GM23338 (cell line): ENCODE results near the gene FRMD4A. TPM values are rescaled to one million over a fixed set of nuclear protein-coding genes. Genes with fewer than 3 reads are reported as not detected.

Experiments
- ATAC-seq: fragments of 200-7000 bp; cut with Tn5 transposase; 3 replicates; pipeline ENCODE4 v1.9.1; 2020
- DNase-seq: peaks from one replicate; pipeline ENCODE4 v3.0.0-alpha.2; 2015; ENCODE audit warnings: low spot score
- H2AFZ ChIP-seq: fragments of 200-600 bp; sonication (generic); 2 replicates; pipeline ENCODE4 v1.8.0; 2016; ENCODE audit warnings: antibody characterized with exemption, mild to moderate bottlenecking, moderate library complexity
- H3F3A ChIP-seq: fragments of 200-600 bp; sonication (generic); replicated peaks from 2 replicates; pipeline ENCODE4 v1.8.0; 2017; ENCODE audit warnings: antibody characterized with exemption, mixed run types, low read depth
- H3K27ac ChIP-seq: fragments of 200-600 bp; sonication (generic); 2 replicates; pipeline ENCODE4 v1.6.1; 2016; ENCODE audit warnings: low read depth
- H3K27me3 ChIP-seq: fragments of 200-600 bp; sonication (generic); 2 replicates; pipeline ENCODE4 v1.8.0; 2016; ENCODE audit warnings: mild to moderate bottlenecking, mixed run types, moderate library complexity; ENCODE audit not compliant: insufficient read depth
- H3K36me3 ChIP-seq: fragments of 200-600 bp; sonication (generic); 2 replicates; pipeline ENCODE4 v1.8.0; 2016; ENCODE audit warnings: mild to moderate bottlenecking; ENCODE audit not compliant: insufficient read depth
- H3K4me1 ChIP-seq: fragments of 200-600 bp; sonication (generic); 2 replicates; pipeline ENCODE4 v1.8.0; 2016; ENCODE audit warnings: mild to moderate bottlenecking, moderate library complexity; ENCODE audit not compliant: insufficient read depth
- H3K4me2 ChIP-seq: fragments of 200-600 bp; sonication (generic); 2 replicates; pipeline ENCODE4 v1.7.1; 2017; ENCODE audit warnings: mixed run types
- H3K4me3 ChIP-seq: fragments of 200-600 bp; sonication (generic); 2 replicates; pipeline ENCODE4 v1.6.1; 2016; ENCODE audit warnings: mixed run types
- H3K79me2 ChIP-seq: fragments of 200-600 bp; sonication (generic); replicated peaks from 2 replicates; pipeline ENCODE4 v1.8.0; 2017; ENCODE audit warnings: mild to moderate bottlenecking; ENCODE audit not compliant: insufficient read depth
- H3K9me2 ChIP-seq: fragments of 200-600 bp; sonication (generic); 2 replicates; pipeline ENCODE4 v1.8.0; 2017; ENCODE audit not compliant: insufficient read depth
- H4K20me1 ChIP-seq: fragments of 200-600 bp; sonication (generic); replicated peaks from 2 replicates; pipeline ENCODE4 v1.8.0; 2017; ENCODE audit warnings: mild to moderate bottlenecking; ENCODE audit not compliant: insufficient read depth
- H3K27ac Mint-ChIP-seq: 2 replicates; pipeline ENCODE4 v1.8.0; 2020; ENCODE audit warnings: inconsistent platforms, mild to moderate bottlenecking, moderate library complexity, mixed read lengths
- H3K27me3 Mint-ChIP-seq: 3 replicates; pipeline ENCODE4 v1.8.0; 2022; ENCODE audit warnings: low read depth, mild to moderate bottlenecking, moderate library complexity, mixed read lengths, inconsistent platforms; ENCODE audit not compliant: insufficient read depth, poor library complexity
- H3K36me3 Mint-ChIP-seq: 3 replicates; pipeline ENCODE4 v1.8.0; 2021; ENCODE audit warnings: low read depth, mild to moderate bottlenecking, inconsistent platforms, moderate library complexity, mixed read lengths
- H3K4me1 Mint-ChIP-seq: 3 replicates; pipeline ENCODE4 v1.8.0; 2020; ENCODE audit warnings: mild to moderate bottlenecking, inconsistent platforms, mixed read lengths
- H3K4me3 Mint-ChIP-seq: 3 replicates; pipeline ENCODE4 v1.8.0; 2021; ENCODE audit warnings: moderate library complexity, mild to moderate bottlenecking, inconsistent platforms, mixed read lengths
- H3K9me3 Mint-ChIP-seq: 3 replicates; pipeline ENCODE4 v1.8.0; 2020; ENCODE audit warnings: moderate library complexity, mild to moderate bottlenecking, inconsistent platforms, mixed read lengths
- CREB1 ChIP-seq: fragments of 250-450 bp; sonication (Bioruptor Pico); IDR thresholded peaks from 2 replicates; pipeline ENCODE4 v1.5.0; 2020; ENCODE audit warnings: low read depth, mild to moderate bottlenecking, moderate library complexity
- EZH2 ChIP-seq: fragments of 200-600 bp; sonication (generic); IDR thresholded peaks from one replicate; pipeline ENCODE4 v1.8.0; 2017; ENCODE audit warnings: antibody characterized with exemption, mild to moderate bottlenecking, low read depth; ENCODE audit not compliant: unreplicated experiment
- EZH2phosphoT487 ChIP-seq: fragments of 200-600 bp; sonication (generic); IDR thresholded peaks from one replicate; pipeline ENCODE4 v1.8.1; 2018; ENCODE audit warnings: antibody characterized with exemption; ENCODE audit not compliant: unreplicated experiment
- JUNB ChIP-seq: IDR thresholded peaks from one replicate; pipeline ENCODE4 v1.6.1; 2016; ENCODE audit warnings: antibody characterized with exemption; ENCODE audit not compliant: unreplicated experiment
- POLR2AphosphoS5 ChIP-seq: IDR thresholded peaks from 2 replicates; pipeline ENCODE4 v1.6.1; 2016; ENCODE audit warnings: antibody characterized with exemption, low read depth
- STAT1 ChIP-seq: IDR thresholded peaks from one replicate; pipeline ENCODE4 v1.6.1; 2016; ENCODE audit warnings: antibody characterized with exemption; ENCODE audit not compliant: unreplicated experiment
- ZNF114 ChIP-seq: fragments of 250-450 bp; sonication (Bioruptor Pico); IDR thresholded peaks from 2 replicates; pipeline ENCODE4 v1.5.0; 2020; ENCODE audit warnings: mild to moderate bottlenecking, moderate library complexity
- ZNF331 ChIP-seq: fragments of 250-450 bp; sonication (Bioruptor Pico); IDR thresholded peaks from 2 replicates; pipeline ENCODE4 v1.5.0; 2020; ENCODE audit warnings: low read depth, mild to moderate bottlenecking, moderate library complexity
- polyA plus RNA-seq: library from polyadenylated mRNA; unstranded; fragments of >200 nt; fragmentation: Nextera tagmentation; extraction: Ambion mirVana; gene quantifications from 2 replicates; pipeline ENCODE4 v1.2.1, GENCODE V29; 2016
- total RNA-seq: library from RNA; depleted of rRNA; stranded (reverse); fragments of >200 nt; shearing (Covaris generic); gene quantifications from 2 replicates; pipeline ENCODE4 v1.2.3, GENCODE V29; 2014
- TF ChIP-seq, protein P1 (sequence below): IDR thresholded peaks from one replicate; pipeline ENCODE4 v1.6.1; 2018; ENCODE audit warnings: antibody characterized with exemption; ENCODE audit not compliant: unreplicated experiment
- TF ChIP-seq, protein P2 (sequence below), 2 experiments: fragments of 200-600 bp in 1 of 2; sonication (generic) in 1 of 2; conservative IDR thresholded peaks; 2 replicates each; pipeline versions ENCODE4 v1.5.1 to v1.6.1; 2016 to 2017; ENCODE audit warnings: antibody characterized with exemption in 2 of 2, low read depth in 2 of 2, mild to moderate bottlenecking in 2 of 2, moderate library complexity in 1 of 2
- TF ChIP-seq, protein P3 (sequence below): fragments of 250-450 bp; sonication (Bioruptor Pico); IDR thresholded peaks from 2 replicates; pipeline ENCODE4 v1.5.0; 2020; ENCODE audit warnings: mild to moderate bottlenecking, moderate library complexity
- TF ChIP-seq, protein P4 (sequence below): IDR thresholded peaks from 2 replicates; pipeline ENCODE4 v1.6.1; 2016; ENCODE audit warnings: antibody characterized with exemption

FRMD4A gene
- total and polyA plus RNA-seq, 2 experiments from 2014 or later: 14.0 to 20.1 TPM

DNA sequence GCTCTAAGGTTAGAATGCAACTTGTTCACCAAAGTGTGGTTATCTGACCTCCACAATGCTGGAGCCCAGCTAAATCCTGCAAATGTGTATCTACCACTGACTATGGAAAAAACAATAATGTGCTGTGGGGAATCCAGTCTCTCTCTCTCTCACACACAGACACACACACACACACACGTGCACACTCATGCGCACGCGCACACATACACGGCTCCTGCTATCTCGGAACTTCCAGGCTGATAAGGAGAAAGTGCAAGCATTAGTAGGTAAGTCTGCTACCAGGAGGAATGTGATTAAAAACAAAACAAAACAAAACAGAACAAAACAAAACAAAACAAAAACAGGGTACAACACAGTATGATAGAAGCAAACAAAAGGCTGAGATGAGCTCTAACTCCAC lies 205.2 kb downstream of the FRMD4A start:
- H3K4me2 ChIP-seq: no peak overlapping the region
- no peak overlapping the region for H3K4me3 Mint-ChIP-seq
- peaks cover 11% of the 10 kb centered on the region; the same call in 1 of the 2 replicates for H3K4me1 ChIP-seq
- ATAC-seq: no peak
- no peaks in the 10 kb centered on the region for H3K36me3 Mint-ChIP-seq
- no peak overlapping the region for H3K27ac Mint-ChIP-seq
- H3K79me2 ChIP-seq: no peaks in the 10 kb centered on the region
- no peak overlapping the region for H3K27ac ChIP-seq
- no peaks in the 10 kb centered on the region for H3F3A ChIP-seq
- no peaks in the 10 kb centered on the region for H3K9me2 ChIP-seq
- TF ChIP-seq, protein P1, sequence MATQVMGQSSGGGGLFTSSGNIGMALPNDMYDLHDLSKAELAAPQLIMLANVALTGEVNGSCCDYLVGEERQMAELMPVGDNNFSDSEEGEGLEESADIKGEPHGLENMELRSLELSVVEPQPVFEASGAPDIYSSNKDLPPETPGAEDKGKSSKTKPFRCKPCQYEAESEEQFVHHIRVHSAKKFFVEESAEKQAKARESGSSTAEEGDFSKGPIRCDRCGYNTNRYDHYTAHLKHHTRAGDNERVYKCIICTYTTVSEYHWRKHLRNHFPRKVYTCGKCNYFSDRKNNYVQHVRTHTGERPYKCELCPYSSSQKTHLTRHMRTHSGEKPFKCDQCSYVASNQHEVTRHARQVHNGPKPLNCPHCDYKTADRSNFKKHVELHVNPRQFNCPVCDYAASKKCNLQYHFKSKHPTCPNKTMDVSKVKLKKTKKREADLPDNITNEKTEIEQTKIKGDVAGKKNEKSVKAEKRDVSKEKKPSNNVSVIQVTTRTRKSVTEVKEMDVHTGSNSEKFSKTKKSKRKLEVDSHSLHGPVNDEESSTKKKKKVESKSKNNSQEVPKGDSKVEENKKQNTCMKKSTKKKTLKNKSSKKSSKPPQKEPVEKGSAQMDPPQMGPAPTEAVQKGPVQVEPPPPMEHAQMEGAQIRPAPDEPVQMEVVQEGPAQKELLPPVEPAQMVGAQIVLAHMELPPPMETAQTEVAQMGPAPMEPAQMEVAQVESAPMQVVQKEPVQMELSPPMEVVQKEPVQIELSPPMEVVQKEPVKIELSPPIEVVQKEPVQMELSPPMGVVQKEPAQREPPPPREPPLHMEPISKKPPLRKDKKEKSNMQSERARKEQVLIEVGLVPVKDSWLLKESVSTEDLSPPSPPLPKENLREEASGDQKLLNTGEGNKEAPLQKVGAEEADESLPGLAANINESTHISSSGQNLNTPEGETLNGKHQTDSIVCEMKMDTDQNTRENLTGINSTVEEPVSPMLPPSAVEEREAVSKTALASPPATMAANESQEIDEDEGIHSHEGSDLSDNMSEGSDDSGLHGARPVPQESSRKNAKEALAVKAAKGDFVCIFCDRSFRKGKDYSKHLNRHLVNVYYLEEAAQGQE: no peak
- TF ChIP-seq, protein P2, sequence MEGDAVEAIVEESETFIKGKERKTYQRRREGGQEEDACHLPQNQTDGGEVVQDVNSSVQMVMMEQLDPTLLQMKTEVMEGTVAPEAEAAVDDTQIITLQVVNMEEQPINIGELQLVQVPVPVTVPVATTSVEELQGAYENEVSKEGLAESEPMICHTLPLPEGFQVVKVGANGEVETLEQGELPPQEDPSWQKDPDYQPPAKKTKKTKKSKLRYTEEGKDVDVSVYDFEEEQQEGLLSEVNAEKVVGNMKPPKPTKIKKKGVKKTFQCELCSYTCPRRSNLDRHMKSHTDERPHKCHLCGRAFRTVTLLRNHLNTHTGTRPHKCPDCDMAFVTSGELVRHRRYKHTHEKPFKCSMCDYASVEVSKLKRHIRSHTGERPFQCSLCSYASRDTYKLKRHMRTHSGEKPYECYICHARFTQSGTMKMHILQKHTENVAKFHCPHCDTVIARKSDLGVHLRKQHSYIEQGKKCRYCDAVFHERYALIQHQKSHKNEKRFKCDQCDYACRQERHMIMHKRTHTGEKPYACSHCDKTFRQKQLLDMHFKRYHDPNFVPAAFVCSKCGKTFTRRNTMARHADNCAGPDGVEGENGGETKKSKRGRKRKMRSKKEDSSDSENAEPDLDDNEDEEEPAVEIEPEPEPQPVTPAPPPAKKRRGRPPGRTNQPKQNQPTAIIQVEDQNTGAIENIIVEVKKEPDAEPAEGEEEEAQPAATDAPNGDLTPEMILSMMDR (conservative IDR thresholded peaks at IDR 0.05; ENCODE audit: low read depth in 2 of 2): no peak
- no peak for TF ChIP-seq JUNB
- TF ChIP-seq EZH2phosphoT487: no peak
- TF ChIP-seq, protein P3, sequence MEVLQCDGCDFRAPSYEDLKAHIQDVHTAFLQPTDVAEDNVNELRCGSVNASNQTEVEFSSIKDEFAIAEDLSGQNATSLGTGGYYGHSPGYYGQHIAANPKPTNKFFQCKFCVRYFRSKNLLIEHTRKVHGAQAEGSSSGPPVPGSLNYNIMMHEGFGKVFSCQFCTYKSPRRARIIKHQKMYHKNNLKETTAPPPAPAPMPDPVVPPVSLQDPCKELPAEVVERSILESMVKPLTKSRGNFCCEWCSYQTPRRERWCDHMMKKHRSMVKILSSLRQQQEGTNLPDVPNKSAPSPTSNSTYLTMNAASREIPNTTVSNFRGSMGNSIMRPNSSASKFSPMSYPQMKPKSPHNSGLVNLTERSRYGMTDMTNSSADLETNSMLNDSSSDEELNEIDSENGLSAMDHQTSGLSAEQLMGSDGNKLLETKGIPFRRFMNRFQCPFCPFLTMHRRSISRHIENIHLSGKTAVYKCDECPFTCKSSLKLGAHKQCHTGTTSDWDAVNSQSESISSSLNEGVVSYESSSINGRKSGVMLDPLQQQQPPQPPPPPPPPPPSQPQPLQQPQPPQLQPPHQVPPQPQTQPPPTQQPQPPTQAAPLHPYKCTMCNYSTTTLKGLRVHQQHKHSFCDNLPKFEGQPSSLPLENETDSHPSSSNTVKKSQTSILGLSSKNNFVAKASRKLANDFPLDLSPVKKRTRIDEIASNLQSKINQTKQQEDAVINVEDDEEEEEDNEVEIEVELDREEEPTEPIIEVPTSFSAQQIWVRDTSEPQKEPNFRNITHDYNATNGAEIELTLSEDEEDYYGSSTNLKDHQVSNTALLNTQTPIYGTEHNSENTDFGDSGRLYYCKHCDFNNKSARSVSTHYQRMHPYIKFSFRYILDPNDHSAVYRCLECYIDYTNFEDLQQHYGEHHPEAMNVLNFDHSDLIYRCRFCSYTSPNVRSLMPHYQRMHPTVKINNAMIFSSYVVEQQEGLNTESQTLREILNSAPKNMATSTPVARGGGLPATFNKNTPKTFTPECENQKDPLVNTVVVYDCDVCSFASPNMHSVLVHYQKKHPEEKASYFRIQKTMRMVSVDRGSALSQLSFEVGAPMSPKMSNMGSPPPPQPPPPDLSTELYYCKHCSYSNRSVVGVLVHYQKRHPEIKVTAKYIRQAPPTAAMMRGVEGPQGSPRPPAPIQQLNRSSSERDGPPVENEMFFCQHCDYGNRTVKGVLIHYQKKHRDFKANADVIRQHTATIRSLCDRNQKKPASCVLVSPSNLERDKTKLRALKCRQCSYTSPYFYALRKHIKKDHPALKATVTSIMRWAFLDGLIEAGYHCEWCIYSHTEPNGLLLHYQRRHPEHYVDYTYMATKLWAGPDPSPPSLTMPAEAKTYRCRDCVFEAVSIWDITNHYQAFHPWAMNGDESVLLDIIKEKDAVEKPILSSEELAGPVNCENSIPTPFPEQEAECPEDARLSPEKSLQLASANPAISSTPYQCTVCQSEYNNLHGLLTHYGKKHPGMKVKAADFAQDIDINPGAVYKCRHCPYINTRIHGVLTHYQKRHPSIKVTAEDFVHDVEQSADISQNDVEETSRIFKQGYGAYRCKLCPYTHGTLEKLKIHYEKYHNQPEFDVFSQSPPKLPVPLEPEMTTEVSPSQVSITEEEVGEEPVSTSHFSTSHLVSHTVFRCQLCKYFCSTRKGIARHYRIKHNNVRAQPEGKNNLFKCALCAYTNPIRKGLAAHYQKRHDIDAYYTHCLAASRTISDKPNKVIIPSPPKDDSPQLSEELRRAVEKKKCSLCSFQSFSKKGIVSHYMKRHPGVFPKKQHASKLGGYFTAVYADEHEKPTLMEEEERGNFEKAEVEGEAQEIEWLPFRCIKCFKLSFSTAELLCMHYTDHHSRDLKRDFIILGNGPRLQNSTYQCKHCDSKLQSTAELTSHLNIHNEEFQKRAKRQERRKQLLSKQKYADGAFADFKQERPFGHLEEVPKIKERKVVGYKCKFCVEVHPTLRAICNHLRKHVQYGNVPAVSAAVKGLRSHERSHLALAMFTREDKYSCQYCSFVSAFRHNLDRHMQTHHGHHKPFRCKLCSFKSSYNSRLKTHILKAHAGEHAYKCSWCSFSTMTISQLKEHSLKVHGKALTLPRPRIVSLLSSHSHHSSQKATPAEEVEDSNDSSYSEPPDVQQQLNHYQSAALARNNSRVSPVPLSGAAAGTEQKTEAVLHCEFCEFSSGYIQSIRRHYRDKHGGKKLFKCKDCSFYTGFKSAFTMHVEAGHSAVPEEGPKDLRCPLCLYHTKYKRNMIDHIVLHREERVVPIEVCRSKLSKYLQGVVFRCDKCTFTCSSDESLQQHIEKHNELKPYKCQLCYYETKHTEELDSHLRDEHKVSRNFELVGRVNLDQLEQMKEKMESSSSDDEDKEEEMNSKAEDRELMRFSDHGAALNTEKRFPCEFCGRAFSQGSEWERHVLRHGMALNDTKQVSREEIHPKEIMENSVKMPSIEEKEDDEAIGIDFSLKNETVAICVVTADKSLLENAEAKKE (CRISPR knock-in tag): no peak
- no peak for TF ChIP-seq EZH2
- TF ChIP-seq POLR2AphosphoS5: no peak
- no peak for TF ChIP-seq ZNF331 (CRISPR knock-in tag)
- TF ChIP-seq, protein P4, sequence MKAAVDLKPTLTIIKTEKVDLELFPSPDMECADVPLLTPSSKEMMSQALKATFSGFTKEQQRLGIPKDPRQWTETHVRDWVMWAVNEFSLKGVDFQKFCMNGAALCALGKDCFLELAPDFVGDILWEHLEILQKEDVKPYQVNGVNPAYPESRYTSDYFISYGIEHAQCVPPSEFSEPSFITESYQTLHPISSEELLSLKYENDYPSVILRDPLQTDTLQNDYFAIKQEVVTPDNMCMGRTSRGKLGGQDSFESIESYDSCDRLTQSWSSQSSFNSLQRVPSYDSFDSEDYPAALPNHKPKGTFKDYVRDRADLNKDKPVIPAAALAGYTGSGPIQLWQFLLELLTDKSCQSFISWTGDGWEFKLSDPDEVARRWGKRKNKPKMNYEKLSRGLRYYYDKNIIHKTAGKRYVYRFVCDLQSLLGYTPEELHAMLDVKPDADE: no peak
- TF ChIP-seq STAT1: no peak
- no peak for TF ChIP-seq CREB1 (CRISPR knock-in tag)
- no peak for TF ChIP-seq ZNF114
- no peak for DNase-seq
- H3K9me3 Mint-ChIP-seq: no peaks in the 10 kb centered on the region
- no peak overlapping the region for H2AFZ ChIP-seq
- no peak overlapping the region for H3K4me3 ChIP-seq
- no peaks in the 10 kb centered on the region for H4K20me1 ChIP-seq
- peaks cover 2% of the 10 kb centered on the region for H3K27me3 Mint-ChIP-seq
- H3K4me1 Mint-ChIP-seq: peaks cover 18% of the 10 kb centered on the region
- no peaks in the 10 kb centered on the region for H3K36me3 ChIP-seq
- H3K27me3 ChIP-seq: no peaks in the 10 kb centered on the region
